SJCRH30 (cell line): ENCODE measurements around the gene PROK2. TPM values are rescaled to one million over a fixed set of nuclear protein-coding genes. Genes with fewer than 3 reads are reported as not detected.

Experiments used
- DNase-seq, 2 experiments: peaks; one replicate each; pipeline ENCODE4 v3.0.0-alpha.2; 2015 to 2020
- H3K27ac ChIP-seq: fragments of 250-450 bp; sonication (Bioruptor Pico); 2 replicates; pipeline ENCODE4 v1.5.1; 2020; ENCODE audit warnings: mild to moderate bottlenecking, moderate library complexity
- H3K27me3 ChIP-seq: fragments of 250-450 bp; sonication (Bioruptor Pico); 2 replicates; pipeline ENCODE4 v1.5.1; 2020; ENCODE audit warnings: mild to moderate bottlenecking, moderate library complexity
- H3K36me3 ChIP-seq: fragments of 250-450 bp; sonication (Bioruptor Pico); 2 replicates; pipeline ENCODE4 v1.5.1; 2020; ENCODE audit warnings: mild to moderate bottlenecking, moderate library complexity
- H3K4me1 ChIP-seq: fragments of 250-450 bp; sonication (Bioruptor Pico); 2 replicates; pipeline ENCODE4 v1.5.1; 2020; ENCODE audit warnings: mild to moderate bottlenecking, moderate library complexity
- H3K4me3 ChIP-seq: fragments of 250-450 bp; sonication (Bioruptor Pico); 2 replicates; pipeline ENCODE4 v1.5.1; 2020; ENCODE audit warnings: mild to moderate bottlenecking, moderate library complexity
- H3K9me3 ChIP-seq: fragments of 250-450 bp; sonication (Bioruptor Pico); replicated peaks from 2 replicates; pipeline ENCODE4 v1.5.1; 2020; ENCODE audit warnings: mild to moderate bottlenecking, moderate library complexity
- total RNA-seq: library from RNA; depleted of rRNA; stranded (reverse); fragments of >200 nt; shearing (Covaris generic); gene quantifications from 2 replicates; pipeline ENCODE4 v1.2.3, GENCODE V29; 2014; rRNA removed

The PROK2 gene, protein sequence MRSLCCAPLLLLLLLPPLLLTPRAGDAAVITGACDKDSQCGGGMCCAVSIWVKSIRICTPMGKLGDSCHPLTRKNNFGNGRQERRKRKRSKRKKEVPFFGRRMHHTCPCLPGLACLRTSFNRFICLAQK
- not detected in 2 replicates for total RNA-seq

DNA sequence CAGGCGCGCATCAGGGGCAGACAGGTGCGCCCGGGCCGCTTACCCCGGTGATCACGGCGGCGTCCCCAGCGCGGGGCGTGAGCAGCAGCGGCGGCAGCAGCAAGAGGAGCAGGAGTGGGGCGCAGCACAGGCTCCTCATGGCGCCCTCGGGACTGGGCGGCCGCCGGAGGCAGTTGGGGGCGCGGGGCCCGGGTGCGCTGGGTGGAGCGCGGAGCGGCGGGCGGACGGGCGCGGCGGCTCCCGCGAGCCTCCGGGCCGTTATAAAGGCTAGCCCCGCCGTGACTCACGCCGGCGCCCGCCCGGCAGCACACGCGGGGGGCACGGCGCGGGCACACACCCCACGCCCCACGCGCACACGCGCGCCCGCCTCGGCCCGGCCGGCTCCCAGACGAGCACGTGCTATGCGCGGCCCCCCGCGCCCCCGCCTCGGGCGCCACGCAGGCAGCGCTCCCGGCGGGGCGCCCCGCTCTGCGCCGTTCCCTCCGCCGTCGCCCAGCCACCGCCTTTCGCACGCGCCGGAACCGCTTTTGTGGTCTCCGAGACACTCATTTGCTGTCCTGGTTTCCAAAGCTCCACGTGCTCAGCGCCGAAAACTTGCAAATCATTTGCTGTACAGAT lies at the start of gene PROK2:
Gene PROK2 (minus strand): TSS at position 235 of the 618 bp plus-strand sequence. CDS start 96 bp downstream, at position 139.
- H3K4me1 ChIP-seq = no peaks in the 10 kb centered on the region
- no peak within 1 kb of the TSS for H3K4me3 ChIP-seq
- DNase-seq = no peak
- no peaks in the 10 kb centered on the region for H3K36me3 ChIP-seq
- H3K9me3 ChIP-seq = no peaks in the 10 kb centered on the region
- H3K27me3 ChIP-seq = no peaks in the 10 kb centered on the region
- H3K27ac ChIP-seq = no peak within 1 kb of the TSS

DNA sequence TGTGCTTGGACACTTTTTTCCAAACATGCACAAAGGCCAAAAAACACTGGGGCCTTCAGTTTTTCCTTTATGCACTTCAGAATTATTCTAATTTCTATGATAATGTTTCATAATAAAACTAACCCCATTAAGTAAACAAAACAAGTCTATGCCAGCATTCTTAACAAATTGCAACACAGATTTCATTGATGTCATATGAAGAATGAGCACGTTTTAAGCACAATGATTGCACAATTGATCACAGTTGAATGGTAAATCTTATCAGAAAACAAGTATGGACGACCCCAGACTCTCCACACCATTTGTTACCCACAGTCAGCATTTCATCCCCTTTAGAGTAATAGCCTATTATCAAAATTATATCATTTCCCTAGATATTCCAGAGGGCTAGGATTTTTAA lies 46.7 kb upstream of the PROK2 start:
- Histone ChIP-seq H3K27me3 (no peaks in the 10 kb centered on the region), H3K27ac (no peak overlapping the region), H3K4me1 (no peaks in the 10 kb centered on the region), H3K4me3 (no peak overlapping the region), H3K9me3 (no peaks in the 10 kb centered on the region), H3K36me3 (no peaks in the 10 kb centered on the region)
- DNase-seq = no peak

DNA sequence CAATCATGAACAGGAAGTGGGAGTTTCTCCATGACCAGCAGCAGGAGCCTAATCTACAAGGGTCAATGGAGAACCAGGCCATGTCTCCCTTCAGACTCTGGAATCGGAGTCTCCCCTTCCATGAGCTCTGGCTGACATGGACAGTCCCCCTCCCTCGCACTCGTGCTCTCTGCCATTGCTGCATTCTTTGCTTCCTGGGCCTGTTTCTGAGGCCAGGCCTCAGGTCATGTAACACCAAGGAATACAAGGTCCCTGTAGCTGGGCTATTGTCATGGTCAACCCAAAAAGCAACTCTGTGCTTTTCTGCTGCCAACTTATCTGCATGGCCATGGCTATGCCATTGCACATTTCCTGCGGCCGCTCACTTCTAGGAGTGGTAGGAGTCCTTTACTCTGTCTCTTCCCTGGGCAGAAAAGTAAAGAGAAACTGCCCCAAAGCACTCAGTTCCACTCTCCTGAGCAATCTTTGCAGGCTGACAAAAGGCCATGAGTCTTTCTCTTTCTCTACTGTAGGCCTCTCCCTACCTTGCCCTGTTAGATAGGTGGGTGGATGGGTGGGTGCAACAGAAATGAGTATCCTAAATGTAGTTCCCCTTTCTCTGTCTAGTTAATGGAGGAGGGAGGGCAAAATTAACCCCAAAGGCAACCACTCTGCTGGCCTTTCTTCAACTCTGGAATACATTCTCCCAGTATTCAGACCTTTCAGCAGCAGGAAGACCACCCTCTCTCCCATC lies 40.8 kb upstream of the PROK2 start:
- H3K4me3 ChIP-seq = no peak overlapping the region
- no peaks in the 10 kb centered on the region for H3K27me3 ChIP-seq
- no peak overlapping the region for H3K27ac ChIP-seq
- no peaks in the 10 kb centered on the region for H3K36me3 ChIP-seq
- DNase-seq = no peak
- no peaks in the 10 kb centered on the region for H3K9me3 ChIP-seq
- H3K4me1 ChIP-seq = no peaks in the 10 kb centered on the region

DNA sequence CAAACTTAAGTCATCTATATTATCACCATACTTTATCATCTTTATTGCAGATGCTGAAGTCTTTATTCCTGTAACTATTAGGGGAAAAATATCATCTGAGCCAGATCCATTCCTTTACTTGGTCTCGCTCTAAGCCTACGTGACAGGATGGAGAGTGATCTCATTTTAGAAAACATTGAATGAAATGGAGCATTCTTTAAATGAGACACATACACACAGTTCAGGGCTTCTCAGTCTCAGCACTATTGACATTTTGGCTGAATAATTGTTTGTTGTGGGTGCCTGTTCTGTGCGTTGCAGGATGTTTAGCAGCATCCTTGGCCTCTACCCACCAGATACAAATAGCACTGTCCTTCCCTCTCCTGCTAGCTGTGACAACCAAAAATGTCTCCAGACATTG lies 36.2 kb upstream of the PROK2 start:
- no peaks in the 10 kb centered on the region for H3K27me3 ChIP-seq

DNA sequence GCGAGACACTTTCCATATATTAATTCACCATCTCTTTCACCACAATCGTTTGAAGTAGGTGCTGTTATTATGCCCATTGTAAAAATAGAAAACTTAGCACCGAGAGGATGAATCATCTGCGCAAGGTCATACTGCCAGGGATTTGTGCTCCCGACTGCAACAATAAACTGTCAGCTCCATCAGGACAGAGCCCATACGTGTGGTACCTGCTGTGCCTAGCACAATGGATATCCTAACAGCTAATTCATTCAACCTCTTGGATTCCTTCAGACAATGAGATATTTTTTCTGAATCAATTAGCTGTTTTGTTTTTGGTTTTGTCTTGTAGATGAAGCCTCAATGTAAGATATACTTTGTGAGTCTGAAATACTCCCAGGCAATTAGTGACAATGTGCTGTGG lies 32.3 kb upstream of the PROK2 start:
- DNase-seq = no peak
- no peaks in the 10 kb centered on the region for H3K4me1 ChIP-seq
- no peaks in the 10 kb centered on the region for H3K27me3 ChIP-seq
- H3K36me3 ChIP-seq = no peaks in the 10 kb centered on the region
- no peak overlapping the region for H3K4me3 ChIP-seq
- H3K9me3 ChIP-seq = no peaks in the 10 kb centered on the region
- H3K27ac ChIP-seq = no peak overlapping the region

More for the DNA sequence above, 36.2 kb upstream of the PROK2 start:
- no peaks in the 10 kb centered on the region for H3K36me3 ChIP-seq
- H3K4me3 ChIP-seq = no peak overlapping the region
- no peaks in the 10 kb centered on the region for H3K4me1 ChIP-seq
- DNase-seq = no peak
- H3K9me3 ChIP-seq = no peaks in the 10 kb centered on the region
- H3K27ac ChIP-seq = no peak overlapping the region

DNA sequence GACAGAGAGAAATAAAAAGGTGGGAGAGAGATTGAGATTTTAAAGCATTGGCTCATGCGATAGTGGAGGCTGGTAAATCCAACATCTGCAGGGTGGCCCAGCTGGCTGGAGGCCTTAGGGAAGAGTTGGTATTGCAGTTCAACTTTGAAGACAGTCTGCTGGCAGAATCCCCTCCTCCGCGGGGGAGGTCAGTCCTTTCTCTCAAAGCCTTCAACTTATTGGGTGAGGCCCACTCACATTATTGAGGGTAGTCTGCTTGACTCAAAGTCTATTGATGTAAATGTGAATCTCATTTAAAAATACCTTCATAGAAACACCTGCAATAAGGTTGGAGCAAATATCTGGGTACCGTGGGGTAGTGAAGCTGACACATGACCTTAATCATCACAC lies 31.8 kb upstream of the PROK2 start:
- no peaks in the 10 kb centered on the region for H3K36me3 ChIP-seq
- H3K9me3 ChIP-seq = no peaks in the 10 kb centered on the region
- H3K27ac ChIP-seq = no peak overlapping the region
- no peaks in the 10 kb centered on the region for H3K27me3 ChIP-seq
- H3K4me1 ChIP-seq = no peaks in the 10 kb centered on the region
- no peak for DNase-seq
- H3K4me3 ChIP-seq = no peak overlapping the region

DNA sequence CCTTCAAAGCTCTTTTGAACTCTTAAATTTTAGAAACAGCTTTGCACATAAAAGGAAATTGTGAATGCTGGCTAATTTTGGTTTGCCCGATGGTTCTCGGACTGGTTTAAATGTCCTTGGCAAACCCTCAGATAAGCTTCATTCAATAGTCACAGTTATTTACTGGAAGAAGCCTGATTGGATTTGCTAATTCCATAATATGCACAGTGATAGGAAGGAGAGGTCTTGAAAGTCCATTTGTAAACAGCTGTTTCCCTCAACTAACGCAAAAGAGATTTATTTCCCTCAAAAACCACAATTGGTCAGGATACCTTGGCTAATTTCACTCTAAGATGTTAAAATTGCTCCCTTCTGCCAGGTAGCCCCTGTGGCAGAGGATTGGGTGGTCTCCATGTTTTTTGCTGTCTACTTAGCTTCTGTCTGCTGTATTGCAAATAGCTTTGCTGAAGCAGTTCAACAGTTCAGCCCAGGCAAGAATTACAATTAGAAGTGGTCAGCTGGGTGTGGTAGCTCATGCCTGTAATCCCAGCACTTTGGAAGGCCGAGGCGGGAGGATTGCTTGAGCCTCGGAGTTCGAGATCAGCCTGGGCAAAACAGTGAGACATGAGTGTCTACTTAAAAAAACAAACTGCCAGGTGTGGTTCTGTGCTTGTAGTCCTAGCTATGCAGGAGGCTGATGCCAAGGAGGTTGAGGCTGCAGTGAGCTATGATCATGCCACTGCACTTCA lies 30.6 kb upstream of the PROK2 start:
- no peaks in the 10 kb centered on the region for H3K4me1 ChIP-seq
- no peaks in the 10 kb centered on the region for H3K36me3 ChIP-seq
- no peak overlapping the region for H3K27ac ChIP-seq
- no peak overlapping the region for H3K4me3 ChIP-seq
- no peaks in the 10 kb centered on the region for H3K27me3 ChIP-seq
- DNase-seq = no peak
- H3K9me3 ChIP-seq = no peaks in the 10 kb centered on the region

DNA sequence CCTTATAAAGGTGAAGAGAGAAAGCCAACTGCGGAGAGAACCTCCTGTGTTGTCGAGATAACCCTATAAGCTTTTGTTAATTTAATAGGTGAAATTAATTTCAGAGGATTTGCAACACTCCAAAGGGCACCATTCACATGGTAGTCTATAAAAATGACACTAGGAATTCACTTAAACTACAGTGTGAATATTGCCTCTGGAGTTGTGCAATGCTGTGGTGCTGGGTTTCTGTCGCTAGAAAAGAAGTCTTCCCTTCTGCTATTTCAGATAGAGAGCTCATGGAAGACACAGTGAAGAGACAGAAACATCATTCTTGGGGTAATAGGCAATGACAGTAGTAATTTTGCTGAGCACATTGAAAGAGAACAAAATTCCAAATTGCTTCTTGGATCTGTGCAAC lies 28.8 kb upstream of the PROK2 start:
- Histone ChIP-seq H3K9me3 (no peaks in the 10 kb centered on the region), H3K27ac (no peak overlapping the region), H3K4me3 (no peak overlapping the region), H3K36me3 (no peaks in the 10 kb centered on the region), H3K4me1 (no peaks in the 10 kb centered on the region), H3K27me3 (no peaks in the 10 kb centered on the region)
- DNase-seq = no peak

DNA sequence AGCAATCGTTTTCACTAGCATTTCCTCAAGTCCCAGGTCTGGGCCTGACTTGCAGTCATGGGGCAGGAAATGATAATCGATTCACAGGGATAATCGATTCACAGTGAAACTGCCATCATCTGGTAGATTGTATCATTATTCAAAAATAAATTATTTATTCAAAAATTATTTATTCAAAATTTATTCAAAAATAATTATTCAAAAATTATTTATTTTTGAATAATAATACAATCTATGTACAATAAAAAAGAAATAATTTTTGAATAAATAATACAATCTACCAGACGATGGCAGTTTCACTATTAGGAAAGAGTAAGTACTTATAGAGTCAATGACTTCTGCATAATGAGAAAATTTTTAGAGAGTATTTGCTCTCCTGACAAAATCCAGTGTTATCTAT lies 28.1 kb upstream of the PROK2 start:
- no peak overlapping the region for H3K4me3 ChIP-seq
- H3K36me3 ChIP-seq = no peaks in the 10 kb centered on the region
- no peak overlapping the region for H3K27ac ChIP-seq
- H3K9me3 ChIP-seq = no peaks in the 10 kb centered on the region
- H3K27me3 ChIP-seq = no peaks in the 10 kb centered on the region
- no peak for DNase-seq
- H3K4me1 ChIP-seq = no peaks in the 10 kb centered on the region

DNA sequence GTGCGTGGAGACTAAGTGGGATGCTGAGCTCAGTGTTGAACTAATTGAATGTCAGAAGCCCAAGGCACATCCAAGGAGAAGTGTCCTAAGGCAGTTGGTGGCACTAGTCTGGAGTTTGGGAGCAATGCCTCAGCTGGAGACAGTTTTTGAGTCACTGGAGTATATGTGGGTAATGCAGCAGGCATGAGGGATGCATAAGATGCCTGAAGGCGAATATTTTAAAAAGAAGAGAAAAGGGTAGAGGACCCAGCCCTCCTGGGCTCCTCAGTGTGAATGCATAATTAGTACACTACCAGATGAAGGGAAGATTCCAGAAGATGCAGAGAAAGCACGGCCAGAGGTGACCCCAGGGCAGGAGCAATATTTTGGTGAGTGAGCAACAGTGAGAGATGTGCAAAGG lies 25.1 kb upstream of the PROK2 start:
- Histone ChIP-seq H3K36me3 (no peaks in the 10 kb centered on the region), H3K27me3 (no peaks in the 10 kb centered on the region), H3K4me3 (no peak overlapping the region), H3K9me3 (no peaks in the 10 kb centered on the region), H3K4me1 (no peaks in the 10 kb centered on the region), H3K27ac (no peak overlapping the region)
- no peak for DNase-seq

DNA sequence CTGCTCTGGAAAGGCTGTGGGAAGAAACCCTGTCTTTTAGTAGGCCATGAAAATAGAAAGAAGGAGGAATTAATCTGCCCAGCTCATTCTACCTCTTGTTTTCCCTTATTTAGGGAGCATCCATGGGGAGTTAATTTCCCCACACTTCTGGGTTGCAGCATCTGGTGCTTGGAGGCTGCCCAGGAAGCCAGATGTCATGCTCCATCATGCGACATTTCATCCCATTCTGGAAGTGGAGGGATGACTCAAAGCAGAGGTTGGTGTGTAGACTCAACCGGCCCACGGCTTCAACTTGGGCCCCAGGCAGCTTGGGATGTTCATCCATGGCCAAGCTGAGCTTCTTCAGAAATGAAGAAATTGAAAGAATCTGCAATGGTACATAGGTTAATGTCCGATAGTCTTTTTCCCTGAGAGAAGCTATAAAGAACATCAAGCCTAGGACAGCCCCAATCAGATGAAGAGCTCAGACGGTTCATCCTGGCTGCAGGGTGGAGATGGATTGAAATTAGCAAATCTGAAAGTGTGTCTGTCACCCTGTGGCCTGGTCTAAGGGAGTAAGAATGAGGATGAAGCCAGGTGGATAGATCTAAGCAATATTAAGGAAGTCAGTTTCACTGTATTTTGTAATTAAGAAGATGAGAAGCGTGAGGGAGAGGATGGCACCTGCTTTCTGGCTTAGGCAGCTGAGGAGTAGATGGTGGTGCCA lies 24.5 kb upstream of the PROK2 start:
- DNase-seq = no peak
- no peaks in the 10 kb centered on the region for H3K36me3 ChIP-seq
- H3K4me1 ChIP-seq = no peaks in the 10 kb centered on the region
- no peaks in the 10 kb centered on the region for H3K27me3 ChIP-seq
- H3K9me3 ChIP-seq = no peaks in the 10 kb centered on the region
- no peak overlapping the region for H3K4me3 ChIP-seq
- no peak overlapping the region for H3K27ac ChIP-seq

DNA sequence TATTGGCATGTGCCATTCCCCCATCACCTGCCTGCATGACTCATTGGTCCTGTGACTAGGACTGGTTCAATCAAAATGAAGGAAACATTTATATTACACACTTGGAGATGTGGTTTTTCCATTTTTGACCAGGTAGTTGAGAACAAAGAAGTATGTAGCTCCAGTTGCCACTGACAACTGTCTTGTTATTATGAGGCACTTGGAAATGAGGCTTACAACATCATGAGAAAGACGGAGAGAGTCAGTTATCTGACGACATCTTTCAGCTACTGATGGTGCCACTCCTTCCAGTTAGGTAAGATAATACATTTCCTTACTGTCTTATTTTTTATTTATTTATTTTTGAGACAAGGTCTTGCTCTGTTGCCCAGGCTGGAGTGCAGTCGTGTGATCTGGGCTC lies 21.8 kb upstream of the PROK2 start:
- no peak for DNase-seq
- Histone ChIP-seq H3K9me3 (no peaks in the 10 kb centered on the region), H3K4me1 (no peaks in the 10 kb centered on the region), H3K27me3 (no peaks in the 10 kb centered on the region), H3K36me3 (no peaks in the 10 kb centered on the region), H3K4me3 (no peak overlapping the region), H3K27ac (no peak overlapping the region)

DNA sequence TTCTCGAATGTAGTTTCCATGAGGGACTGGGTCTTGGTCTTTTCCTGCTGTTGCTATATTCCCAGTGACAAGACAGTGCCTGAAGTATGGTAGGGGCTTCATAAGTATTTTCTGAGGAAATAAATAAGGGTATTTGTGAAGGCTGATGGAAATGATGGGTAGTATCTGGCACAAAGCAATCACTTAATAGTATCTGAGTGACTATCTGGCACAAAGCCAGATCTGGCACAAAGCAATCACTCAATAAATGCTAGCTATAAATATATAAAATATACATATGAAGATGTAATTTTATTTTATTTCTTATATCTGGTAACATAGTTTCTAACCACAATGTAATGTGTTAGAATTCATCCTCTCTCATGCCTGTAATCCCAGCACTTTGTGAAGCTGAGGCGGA lies 20.7 kb upstream of the PROK2 start:
- H3K27ac ChIP-seq = no peak overlapping the region
- no peak overlapping the region for H3K4me3 ChIP-seq
- H3K27me3 ChIP-seq = no peaks in the 10 kb centered on the region
- DNase-seq = no peak
- H3K4me1 ChIP-seq = no peaks in the 10 kb centered on the region
- H3K9me3 ChIP-seq = no peaks in the 10 kb centered on the region
- no peaks in the 10 kb centered on the region for H3K36me3 ChIP-seq

DNA sequence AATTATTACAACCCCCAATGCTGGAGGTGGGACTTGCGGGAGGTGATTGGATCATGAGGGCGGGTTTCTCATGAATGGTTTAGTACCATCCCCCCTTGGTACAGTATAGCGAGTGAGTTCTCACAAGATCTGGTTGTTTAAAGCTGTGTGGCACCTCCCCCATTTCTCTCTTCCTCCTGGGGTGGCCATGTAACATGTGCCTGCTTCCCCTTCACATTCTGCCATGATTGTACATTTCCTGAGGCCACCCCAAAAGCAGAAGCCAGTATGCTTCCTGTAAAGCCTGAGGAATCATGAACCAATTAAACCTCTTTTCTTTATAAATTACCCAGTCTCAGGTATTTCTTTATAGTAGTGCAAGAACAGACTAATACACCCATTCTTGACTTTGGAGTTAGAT lies 20.3 kb upstream of the PROK2 start:
- H3K4me1 ChIP-seq = no peaks in the 10 kb centered on the region
- no peak overlapping the region for H3K4me3 ChIP-seq
- H3K36me3 ChIP-seq = no peaks in the 10 kb centered on the region
- DNase-seq = no peak
- no peaks in the 10 kb centered on the region for H3K9me3 ChIP-seq
- H3K27me3 ChIP-seq = no peaks in the 10 kb centered on the region
- H3K27ac ChIP-seq = no peak overlapping the region

DNA sequence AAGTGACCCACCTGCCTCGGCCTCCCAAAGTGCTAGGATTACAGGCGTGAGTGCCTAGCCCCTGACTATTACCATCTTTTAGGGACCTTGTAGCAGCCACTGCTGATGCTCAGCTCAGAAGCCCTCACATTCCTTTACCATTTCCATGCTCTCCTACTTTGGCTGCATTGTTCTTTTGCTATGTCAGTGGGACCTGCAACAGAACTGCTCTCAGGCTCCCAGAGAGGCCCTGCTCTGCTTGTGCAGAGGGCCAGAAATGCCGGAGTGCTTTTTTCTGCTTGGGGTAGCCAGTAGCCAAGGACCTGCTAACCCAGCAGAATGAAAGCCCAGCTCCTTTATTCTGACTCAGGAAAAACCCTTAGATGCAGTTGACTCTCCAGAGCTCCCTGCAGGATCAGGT lies 18.3 kb upstream of the PROK2 start:
- H3K4me3 ChIP-seq = no peak overlapping the region
- no peak overlapping the region for H3K27ac ChIP-seq
- no peak for DNase-seq
- no peaks in the 10 kb centered on the region for H3K4me1 ChIP-seq
- no peaks in the 10 kb centered on the region for H3K27me3 ChIP-seq
- H3K36me3 ChIP-seq = no peaks in the 10 kb centered on the region
- no peaks in the 10 kb centered on the region for H3K9me3 ChIP-seq
